ENCODE measurements around the gene TMEM184C.

The TMEM184C gene

DNA sequence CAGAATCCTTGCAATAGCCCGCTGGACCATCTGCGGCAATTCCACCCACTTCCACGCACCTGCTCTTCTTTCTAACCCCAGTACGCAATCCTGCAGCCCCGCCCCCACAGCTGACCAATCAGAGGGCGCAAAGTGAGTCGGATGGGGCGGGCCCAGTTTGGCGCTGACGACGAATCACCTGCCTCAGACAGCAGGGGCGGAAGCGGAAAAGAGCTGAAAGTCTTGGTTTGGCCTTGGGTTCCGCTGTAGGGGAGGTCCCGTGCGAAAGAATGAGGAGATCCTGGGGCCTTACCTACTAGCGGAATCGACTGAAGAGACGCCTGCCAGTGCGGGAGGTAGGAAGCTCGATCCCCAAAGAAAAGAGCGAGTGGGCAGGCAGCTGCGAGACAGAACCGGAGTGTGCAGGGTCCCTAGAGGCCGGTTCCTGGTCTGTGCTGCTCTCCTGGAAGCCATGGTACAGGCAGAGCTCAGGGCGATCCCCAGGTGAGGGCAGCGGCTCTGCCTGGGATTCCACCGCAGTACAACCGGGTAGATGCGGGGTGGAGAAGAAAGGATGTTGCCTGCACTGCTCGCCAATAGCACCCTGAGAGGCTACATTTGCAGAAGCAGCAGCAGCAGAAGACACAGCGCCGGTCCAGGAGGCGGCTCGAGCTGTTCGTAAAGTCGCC lies at the start of gene TMEM184C:
Gene TMEM184C (plus strand): TSS at position 225 of the 668 bp plus-strand sequence. CDS start 560 bp downstream, outside the sequence.
- DNase-seq (ENCODE audit: low spot score): peak; percentile 96

DNA sequence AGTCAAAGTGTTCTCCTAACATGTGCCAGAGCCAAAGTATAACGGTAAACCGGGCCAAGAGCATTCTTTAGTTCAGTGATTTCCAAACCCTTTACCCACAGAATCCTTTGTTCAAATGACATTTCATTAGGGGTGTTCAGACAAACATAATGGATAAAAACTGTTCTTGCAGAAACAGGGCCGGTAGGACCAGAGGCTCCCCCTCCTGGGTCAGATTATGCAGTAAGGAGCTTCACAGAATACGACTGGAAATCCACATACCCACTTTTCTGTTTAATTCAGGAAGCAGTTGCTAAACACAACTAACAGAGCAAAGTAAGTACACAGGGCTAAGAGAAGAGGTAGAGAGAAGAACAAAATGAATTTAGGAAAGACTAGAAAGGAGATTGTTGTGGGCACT lies 46.6 kb upstream of the TMEM184C start:
- DNase-seq (ENCODE audit: low spot score): no peak

DNA sequence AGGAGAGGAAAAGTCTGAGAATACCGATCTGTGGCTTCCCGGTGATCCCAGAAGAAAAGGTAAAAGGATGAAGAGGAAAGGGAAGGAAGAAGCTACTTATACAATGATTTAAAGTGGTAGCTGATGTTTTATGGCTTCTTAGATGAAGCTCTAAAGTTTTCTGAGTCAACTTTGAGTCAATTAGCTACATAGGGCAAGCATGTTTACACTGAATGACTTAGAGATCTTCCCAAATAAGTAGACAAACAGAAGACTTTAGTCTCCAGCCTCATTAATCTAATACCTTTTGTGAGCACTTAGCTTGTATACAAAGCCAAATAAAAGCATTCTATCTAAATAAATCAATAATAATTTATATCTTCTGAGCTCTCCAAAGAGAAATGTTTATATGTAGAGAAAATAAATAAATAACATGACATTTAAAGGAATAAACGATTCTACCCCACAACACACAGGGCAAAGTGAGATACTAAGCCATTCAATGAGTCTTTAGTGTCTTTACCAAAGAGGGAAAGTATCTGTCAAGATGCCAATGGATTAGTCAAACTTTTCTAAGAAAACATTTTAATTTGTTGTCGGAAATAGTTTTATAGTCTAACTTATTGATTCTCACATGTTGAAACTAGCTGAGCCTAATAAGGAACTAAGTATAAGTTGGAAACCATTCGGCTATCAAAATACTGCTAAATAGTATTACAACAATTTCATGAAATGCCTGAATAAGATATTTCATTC lies 46.0 kb upstream of the TMEM184C start:
- DNase-seq (ENCODE audit: low spot score): no peak

DNA sequence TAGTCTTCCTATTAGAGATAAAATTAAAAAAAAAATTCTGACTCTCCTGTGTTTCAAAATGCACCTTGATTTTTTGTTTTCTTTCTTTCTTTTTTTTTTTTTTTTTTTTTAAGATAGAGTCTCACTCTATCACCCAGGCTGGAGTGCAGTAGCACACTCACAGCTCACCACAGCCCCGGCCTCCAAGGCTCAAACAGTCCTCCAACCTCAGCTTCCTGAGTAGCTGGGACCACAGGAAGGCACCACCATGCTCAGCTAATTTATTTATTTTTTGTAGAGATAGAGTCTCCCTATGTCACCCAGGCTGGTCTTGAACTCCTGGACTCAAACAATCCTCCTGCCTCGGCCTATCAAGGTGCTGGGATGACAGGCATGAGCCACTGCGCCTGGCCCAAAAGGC lies 41.1 kb upstream of the TMEM184C start:
- no peak for DNase-seq (ENCODE audit: low spot score)

DNA sequence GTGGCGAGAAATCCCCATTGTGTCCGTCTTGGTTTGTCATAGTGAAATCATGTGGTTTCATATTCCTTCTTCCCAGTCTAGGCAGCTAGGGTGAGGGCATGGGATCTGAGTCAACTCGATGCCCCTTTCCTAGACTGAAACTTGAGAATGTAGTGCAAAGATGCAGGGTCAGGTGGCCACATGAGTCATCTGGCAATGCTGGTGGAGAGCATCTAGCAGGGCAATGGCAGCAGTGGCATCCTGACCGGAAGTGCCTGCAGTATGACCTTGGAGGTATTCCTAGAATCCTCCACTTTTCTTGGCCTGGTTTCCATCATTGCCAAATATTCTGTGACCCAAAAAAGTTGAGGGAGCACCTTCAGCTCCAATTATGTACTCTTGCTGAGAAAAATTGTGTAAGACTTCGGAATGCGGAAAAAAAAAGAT lies 39.1 kb upstream of the TMEM184C start:
- DNase-seq (ENCODE audit: low spot score): no peak

DNA sequence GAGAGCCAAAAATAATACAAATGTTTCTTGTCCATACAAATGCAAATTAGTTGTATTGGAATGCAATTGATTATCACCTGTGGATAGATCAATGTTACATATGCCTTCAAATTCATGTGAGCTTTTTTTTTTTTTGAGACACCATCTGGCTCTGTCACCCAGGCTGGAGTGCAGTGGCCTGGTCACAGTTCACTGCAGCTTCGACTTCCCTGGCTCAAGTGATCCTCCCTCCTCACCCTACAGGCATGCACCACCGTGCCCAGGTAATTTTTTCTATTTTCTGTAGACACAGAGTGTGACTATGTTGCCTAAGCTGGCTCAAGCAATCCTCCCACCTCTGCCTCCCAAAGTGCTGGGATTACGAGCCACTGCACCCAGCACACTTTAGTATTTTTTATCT lies 38.6 kb upstream of the TMEM184C start:
- no peak for DNase-seq (ENCODE audit: low spot score)

DNA sequence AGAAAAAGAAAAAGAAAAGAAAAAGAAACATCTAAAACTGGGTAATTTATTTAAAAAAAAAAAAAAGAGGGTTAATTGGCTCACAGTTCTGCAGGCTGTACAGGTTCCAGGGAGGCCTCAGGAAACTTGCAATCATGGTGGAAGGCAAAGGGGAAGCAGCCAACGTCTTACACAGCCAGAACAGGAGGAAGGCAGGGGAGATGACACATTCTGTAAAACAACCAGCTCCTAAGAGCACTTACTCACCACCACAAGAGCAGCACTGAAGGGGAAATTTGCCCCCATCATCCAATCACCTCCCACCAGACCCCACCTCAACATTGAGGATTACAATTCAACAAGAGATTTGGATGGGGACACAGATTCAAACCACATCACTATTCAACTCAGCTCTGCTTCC lies 36.8 kb upstream of the TMEM184C start:
- DNase-seq (ENCODE audit: low spot score): no peak

DNA sequence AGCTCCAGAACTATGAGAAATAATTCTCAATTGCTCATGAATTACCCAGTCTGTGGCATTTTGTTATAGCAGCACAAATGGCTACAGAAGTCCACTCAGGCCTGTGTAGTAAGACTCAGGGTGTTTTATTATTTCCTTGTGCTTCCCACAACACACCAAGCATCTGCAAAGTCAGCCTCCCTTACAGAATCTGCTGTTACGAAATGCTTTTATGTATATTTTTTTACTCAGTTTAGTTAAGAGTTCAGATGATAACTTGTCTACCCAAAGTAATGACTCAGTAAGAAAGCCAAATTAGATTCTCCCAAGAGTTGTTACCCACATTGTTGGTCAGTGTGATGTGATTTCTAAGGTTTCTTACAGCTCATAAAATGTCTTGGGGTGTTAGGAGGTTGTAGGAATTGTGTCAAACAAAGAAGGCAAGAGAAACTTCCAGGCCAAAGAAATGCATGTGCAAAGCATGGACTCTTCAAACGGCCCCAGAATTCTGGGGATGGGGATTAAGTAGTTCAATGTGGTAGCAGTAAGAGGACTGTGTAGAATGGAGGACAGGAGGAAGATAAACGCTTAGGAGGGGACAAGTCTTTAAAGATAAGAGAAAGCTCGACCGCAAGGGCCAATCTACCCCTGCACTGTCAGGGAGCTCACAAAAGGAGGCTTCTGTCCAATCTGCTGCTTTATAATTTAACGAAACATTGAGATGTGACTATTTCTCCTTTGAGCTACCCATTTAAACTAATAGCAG lies 35.4 kb upstream of the TMEM184C start:
- DNase-seq (ENCODE audit: low spot score): no peak

DNA sequence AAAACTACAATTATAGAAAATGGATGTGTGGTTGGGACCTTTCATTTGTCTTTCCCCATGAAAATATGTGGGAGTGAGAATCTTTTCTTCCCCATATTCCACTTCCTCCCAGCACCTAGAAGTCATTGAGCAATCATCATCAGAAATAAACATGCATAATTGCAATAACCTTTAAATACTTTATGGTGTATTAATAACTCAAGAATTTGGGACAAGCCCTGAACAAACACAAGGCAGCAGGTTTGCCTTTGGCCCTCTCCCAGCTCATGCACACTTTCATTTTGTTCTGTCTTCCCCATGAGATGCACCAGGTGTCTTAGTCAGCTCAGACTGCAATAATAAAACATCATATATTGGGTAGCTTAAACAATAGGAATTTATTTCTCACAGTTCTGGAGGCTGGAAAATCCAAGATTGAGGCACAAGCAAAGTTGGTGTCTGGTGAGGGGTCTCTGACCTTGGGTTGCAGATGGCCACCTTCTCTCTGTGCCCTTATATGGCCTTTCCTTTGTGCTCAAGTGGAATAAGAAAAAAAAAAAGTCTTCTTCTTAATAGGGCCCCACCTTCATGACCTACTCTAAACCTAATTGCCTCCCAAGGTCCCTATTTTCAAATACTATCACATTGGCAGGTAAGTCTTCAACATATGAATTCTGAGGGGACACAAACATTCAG lies 34.7 kb upstream of the TMEM184C start:
- DNase-seq (ENCODE audit: low spot score): peak; percentile 26

DNA sequence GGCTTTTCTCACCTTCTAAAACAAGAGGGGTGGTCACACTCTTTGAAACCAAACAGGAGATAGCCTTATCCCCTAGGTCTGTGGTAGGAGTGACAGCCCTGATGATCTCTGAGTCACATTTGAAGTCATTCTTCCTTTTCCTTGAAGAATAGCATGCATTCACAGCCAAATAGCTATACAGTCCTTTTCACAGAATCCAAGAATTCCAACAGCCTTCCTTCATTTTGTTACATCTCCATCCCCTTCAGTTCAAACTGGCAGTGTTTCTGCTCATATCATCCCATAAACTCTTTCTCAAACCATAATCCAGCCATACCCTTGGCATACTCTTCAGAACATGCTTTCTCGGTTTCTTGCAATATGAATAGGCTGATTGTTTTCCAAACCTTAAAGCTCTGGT lies 33.3 kb upstream of the TMEM184C start:
- DNase-seq (ENCODE audit: low spot score): no peak

DNA sequence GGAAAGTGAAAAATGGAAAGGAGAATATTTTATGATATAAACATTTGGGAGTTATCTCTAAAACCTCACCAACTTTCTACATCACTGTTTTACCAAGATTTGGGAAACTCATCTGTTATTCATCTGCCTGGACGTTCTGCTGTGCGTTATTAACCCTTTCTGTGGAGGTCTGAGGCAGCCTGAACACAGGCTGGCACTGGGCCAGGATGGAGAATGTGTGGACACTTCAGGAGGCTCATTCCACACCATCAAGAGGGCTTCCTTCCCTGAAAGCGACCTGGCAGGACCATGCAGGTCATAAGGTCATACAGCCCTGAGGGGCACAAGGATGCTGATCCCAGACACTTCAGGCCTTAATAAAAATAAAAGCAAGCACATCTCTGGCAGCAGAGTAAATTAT lies 31.2 kb upstream of the TMEM184C start:
- no peak for DNase-seq (ENCODE audit: low spot score)

DNA sequence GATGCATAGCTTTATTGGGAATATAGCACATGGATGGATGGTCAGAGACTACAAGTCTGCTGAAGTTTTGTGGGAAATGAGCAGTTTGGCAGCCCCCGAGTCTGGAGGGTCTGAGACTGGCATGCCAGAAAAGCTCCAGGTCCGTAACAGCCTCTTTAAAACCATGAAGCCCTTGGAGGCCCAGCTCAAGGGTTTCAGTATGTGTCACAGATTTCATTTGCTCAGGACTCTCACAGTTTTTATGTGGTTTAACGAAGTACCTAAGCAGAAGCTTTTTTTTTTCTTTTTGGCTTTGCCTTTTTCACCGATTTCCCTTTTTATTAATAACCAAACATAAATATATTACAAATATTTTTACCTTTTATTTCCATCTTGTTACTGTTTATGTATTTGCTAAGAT lies 30.6 kb upstream of the TMEM184C start:
- DNase-seq (ENCODE audit: low spot score): no peak

DNA sequence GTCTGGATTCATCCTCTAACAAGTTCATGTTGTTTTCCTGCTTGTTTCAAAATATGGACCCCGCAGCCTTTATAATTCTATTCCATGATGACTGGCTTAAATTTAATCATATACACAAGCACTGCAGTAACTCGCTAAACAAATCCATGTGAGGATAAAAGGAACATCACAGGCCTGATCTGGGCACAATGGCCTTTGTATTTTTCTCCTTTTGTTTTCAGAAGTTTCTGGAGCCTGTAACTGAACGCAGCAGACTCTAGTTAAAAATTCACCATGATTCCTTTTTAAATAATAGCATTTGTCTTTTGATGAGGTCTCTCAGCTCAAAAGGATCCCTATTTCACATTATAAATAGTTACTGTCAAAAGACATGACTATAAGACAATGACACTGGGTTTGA lies 30.2 kb upstream of the TMEM184C start:
- no peak for DNase-seq (ENCODE audit: low spot score)

DNA sequence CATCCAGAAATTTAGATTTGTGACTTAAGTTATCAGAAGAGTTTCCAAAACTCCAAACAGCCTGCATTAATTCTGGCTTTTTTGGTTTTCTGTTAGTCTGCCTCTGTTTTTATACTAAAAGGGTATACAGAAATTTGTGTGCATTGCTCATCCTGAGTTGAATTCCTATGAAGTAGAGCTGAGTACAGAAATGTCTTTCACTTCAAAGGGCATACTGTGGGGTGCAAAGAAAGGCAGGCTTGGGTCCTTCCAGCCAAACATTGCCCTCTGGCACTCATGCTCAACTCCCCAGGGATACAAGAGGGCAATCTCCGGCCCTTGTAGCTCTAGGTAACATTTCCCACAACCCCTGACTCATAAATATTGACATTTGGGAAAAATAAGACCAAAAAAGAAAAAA lies 27.6 kb upstream of the TMEM184C start:
- DNase-seq (ENCODE audit: low spot score): no peak

DNA sequence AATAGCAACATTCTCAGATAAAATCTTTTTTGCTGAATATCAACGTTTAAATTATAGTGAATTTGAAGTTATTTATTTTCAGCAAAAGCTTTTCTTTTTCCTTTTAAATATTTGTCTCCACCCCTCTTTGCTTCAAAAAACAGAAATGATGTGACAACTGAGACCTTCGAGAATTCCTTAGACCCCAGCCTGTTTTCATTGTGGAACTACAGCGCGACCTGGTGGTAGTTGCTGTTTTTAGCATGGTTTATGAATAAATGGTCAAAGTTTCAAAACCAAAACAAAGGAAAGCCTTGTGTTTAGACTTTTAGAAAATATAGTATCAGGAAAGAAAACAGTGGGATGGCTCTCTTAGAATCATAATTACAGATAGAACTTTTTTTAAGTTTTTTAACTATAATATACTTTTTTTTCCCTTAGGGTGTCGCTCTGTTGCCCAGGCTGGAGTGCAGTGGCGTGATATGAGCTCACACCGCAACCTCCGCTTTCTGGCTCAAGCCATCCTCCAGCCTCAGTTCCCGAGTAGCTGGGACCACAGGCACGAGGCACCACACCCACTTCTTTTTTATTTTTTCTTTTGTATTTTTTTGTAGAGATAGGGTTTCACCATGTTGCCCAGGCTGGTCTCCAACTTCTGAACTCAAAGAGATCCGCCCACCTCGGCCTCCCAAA lies 26.8 kb upstream of the TMEM184C start:
- peak; percentile 47 for DNase-seq (ENCODE audit: low spot score)

DNA sequence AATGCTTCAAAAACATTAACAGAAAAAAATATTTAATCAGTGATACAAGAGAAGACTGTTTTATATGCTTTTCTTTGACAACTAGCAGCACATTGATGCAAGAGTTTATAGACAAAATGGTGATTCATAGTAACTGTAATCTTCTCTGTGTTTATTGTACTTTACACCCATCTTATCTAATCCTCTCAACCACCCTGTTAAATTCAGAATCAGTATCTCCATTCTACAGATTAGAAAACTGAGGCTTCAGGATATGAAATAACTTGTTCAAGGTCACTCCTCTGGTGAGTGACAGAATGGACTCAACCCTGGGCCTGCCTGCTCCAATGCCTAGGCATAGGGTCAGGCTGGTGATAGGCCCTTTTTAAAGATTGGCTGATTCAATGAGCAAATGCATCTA lies 26.1 kb upstream of the TMEM184C start:
- DNase-seq (ENCODE audit: low spot score): no peak

DNA sequence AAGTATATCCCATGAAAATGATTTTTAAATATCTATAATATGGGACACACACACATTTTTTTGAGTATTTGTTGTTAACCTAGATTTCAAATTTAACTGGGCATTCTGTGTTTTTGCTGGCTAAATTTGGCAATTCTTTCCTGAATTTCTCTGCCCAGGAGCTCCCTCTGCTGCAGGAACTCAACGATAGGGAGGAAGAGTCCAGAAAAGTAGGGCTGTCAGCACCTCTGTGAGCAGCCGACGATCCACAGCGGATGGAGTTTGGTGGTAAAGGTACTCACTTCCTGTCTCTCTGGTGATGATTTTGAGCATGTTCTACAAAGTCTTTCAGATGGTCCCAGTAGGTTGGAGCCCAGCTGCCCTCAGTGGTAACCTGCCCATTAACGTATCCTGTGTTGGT lies 23.1 kb upstream of the TMEM184C start:
- no peak for DNase-seq (ENCODE audit: low spot score)

DNA sequence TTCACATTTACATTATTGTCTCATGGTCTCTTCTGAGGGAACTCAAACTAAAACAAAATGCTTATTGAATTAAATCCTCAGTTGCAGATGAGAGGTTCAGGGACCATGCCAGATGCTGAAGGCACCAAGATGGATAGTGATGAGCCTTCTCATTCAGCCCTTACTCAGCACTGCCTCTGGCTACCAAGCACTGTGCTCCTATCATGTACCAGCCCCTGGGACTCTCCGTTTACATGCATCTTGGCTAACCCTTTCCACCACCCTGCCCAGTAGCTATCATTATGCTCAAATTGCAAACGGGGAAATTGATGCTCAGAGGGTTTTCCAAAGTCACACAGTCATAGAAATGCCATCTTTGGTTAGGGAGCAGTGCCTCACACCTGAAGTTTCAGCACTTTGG lies 22.6 kb upstream of the TMEM184C start:
- DNase-seq (ENCODE audit: low spot score): no peak

DNA sequence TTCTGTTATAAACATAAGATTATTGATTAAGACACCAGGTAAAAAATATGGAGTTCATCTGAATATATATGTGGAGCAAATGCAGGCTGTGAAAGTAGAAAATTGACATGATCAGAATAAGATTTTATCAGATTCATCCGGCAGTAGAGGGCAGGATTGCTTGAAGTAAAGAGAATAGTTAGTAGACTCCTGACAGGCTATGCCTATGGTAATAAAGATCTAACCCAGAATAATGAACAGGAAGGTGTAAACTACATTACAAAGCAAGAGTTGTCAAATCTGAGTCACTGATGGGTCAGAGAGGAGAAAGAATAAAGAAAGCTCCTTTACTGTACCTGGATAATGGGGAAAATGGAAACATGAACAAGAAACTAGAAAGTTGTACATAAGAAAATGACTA lies 20.8 kb upstream of the TMEM184C start:
- no peak for DNase-seq (ENCODE audit: low spot score)

DNA sequence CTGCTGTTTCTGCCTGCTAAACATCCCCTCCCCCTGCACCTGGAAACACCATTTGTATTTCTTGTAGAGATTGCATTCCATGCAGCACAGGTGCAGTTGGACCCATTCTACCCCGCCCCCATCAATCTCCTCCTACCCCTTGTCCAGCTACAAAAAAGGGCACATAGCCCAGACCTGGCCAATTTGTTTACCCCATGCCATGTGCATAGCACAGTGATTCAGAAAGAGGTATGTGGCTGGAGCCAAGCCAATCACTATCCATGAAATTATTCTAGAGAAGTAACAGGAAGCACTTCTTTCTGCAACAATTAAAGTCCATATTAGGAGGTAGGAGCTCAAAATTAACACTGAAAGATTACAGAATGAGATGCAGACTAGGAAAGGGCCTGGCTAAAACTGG lies 20.2 kb upstream of the TMEM184C start:
- DNase-seq (ENCODE audit: low spot score): peak; percentile 40

DNA sequence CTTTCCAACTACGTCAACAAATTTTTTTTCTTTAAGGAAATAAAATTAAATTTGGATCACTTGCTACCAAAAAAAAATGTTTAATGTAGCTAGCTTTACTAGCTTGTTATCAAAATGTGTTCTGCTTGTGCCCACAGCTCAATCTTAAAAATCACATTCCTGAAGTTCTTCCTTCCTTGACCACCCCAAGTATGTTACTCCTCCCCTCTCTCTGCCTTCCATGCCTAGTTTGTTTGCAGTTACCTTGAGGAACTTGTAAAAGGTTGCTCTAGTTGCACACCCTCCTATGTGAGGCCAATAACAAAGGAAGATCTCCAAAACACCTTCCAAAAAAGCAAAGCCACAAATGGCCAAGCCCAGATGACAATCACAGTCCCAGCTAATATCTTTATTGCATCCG lies 19.6 kb upstream of the TMEM184C start:
- DNase-seq (ENCODE audit: low spot score): no peak

DNA sequence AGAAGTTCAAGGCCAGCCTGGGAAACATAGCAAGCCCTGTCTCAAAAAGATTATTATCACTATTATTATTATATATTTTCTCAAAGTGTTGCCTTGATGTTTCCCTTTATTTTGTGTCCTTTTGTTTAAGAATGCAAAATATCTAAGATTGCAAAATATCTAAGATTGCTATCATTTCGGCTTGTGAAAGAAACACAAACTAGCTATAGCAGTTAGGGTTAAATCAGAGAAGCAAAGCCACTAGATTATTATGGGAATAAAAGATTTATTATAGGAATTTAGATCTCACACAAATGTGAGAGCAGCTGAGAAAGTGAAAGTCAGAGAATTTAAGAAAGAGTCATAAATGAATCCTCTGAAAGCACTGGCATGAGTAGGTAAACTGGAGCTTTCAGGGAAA lies 18.0 kb upstream of the TMEM184C start:
- no peak for DNase-seq (ENCODE audit: low spot score)
